Osteocyte (in vitro differentiated cells): Measurements from ENCODE around the gene CAMK2G. TPM values are rescaled to one million over a fixed set of nuclear protein-coding genes. Genes with fewer than 3 reads are reported as not detected.
"Not testable (repeated sequence)": the region's sequence is repeated elsewhere in the genome, so short reads cannot be mapped to it uniquely, and the experiment has no call there.

Source experiments
- DNase-seq: peaks from one replicate; pipeline ENCODE4 v3.0.0; 2021; ENCODE audit warnings: mixed read lengths; ENCODE audit not compliant: unreplicated experiment; ENCODE audit errors: extremely low spot score
- H3K27ac Mint-ChIP-seq: one replicate; pipeline ENCODE4 v1.8.0; 2021; ENCODE audit warnings: mild to moderate bottlenecking, mixed read lengths; ENCODE audit not compliant: unreplicated experiment
- H3K27me3 Mint-ChIP-seq: one replicate; pipeline ENCODE4 v1.8.0; 2021; ENCODE audit warnings: mixed read lengths; ENCODE audit not compliant: unreplicated experiment
- H3K36me3 Mint-ChIP-seq: one replicate; pipeline ENCODE4 v1.8.0; 2021; ENCODE audit warnings: mixed read lengths; ENCODE audit not compliant: unreplicated experiment
- H3K4me1 Mint-ChIP-seq: one replicate; pipeline ENCODE4 v1.8.0; 2021; ENCODE audit warnings: mixed read lengths; ENCODE audit not compliant: unreplicated experiment
- H3K4me3 Mint-ChIP-seq: one replicate; pipeline ENCODE4 v1.8.0; 2021; ENCODE audit warnings: mild to moderate bottlenecking, moderate library complexity, mixed read lengths; ENCODE audit not compliant: unreplicated experiment
- H3K9me3 Mint-ChIP-seq: one replicate; pipeline ENCODE4 v1.8.0; 2021; ENCODE audit warnings: mixed read lengths; ENCODE audit not compliant: unreplicated experiment
- total RNA-seq: library from RNA; stranded (reverse); gene quantifications from 2 replicates; pipeline ENCODE4 v1.2.1, GENCODE V29; 2021
- TF ChIP-seq, protein P1 (sequence below): fragments of 200-600 bp; sonication (generic); IDR thresholded peaks from 2 replicates; pipeline ENCODE4 v1.5.0; 2021; ENCODE audit warnings: antibody characterized with exemption, mild to moderate bottlenecking, moderate library complexity

The CAMK2G gene
- total RNA-seq, 1 donor from 2014 or later = 37.6 TPM

DNA sequence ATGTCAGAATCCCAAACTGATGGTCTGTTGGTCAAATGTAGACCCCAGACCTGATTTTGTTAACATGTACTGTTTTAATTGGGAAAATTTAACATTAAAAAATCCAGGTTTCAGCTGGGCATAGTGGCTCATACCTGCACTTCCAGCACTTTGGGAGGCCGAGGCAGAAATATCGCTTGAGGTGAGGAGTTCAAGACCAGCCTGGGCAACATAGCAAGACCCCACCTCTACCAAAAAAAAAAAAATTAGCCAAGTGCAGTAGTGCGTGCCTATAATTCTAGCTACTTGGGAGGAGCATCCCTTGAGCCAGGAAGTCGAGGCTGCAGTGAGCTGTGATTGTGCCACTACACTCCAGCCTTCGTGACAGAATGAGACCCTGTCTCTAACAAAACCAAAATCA is 15.9 kb upstream of the CAMK2G start:
- TF ChIP-seq, protein P1, sequence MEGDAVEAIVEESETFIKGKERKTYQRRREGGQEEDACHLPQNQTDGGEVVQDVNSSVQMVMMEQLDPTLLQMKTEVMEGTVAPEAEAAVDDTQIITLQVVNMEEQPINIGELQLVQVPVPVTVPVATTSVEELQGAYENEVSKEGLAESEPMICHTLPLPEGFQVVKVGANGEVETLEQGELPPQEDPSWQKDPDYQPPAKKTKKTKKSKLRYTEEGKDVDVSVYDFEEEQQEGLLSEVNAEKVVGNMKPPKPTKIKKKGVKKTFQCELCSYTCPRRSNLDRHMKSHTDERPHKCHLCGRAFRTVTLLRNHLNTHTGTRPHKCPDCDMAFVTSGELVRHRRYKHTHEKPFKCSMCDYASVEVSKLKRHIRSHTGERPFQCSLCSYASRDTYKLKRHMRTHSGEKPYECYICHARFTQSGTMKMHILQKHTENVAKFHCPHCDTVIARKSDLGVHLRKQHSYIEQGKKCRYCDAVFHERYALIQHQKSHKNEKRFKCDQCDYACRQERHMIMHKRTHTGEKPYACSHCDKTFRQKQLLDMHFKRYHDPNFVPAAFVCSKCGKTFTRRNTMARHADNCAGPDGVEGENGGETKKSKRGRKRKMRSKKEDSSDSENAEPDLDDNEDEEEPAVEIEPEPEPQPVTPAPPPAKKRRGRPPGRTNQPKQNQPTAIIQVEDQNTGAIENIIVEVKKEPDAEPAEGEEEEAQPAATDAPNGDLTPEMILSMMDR = no peak
- Mint-ChIP-seq H3K27me3 (no peaks in the 10 kb centered on the region), H3K36me3 (no peaks in the 10 kb centered on the region), H3K9me3 (no peaks in the 10 kb centered on the region), H3K27ac (peak overlapping the region; percentile 94), H3K4me1 (peaks cover 92% of the 10 kb centered on the region), H3K4me3 (no peak overlapping the region)
- no peak for DNase-seq

DNA sequence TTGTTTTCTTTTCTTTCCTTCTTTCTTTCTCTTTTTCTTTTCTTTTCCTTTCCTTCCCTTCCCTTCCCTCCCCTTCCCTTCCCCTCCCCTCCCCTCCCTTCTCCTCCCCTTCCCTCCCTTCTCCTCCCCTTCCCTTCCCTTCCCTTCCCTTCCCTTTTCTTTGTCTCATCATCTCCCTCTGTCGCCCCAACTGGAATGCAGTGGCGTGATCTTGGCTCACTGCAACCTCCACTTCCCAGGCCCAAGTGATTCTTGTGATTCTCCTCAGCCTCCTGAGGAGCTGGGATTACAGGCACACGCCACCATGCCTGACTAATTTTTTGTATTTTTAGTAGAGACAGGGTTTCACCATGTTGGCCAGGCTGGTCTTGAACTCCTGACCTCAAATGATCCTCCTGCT is 15.1 kb upstream of the CAMK2G start:
- Mint-ChIP-seq H3K27ac (peak overlapping the region; percentile 94), H3K4me1 (peaks cover 84% of the 10 kb centered on the region)
- H3K27me3 Mint-ChIP-seq, H3K36me3 Mint-ChIP-seq, H3K9me3 Mint-ChIP-seq, DNase-seq, H3K4me3 Mint-ChIP-seq: not testable (repeated sequence)

DNA sequence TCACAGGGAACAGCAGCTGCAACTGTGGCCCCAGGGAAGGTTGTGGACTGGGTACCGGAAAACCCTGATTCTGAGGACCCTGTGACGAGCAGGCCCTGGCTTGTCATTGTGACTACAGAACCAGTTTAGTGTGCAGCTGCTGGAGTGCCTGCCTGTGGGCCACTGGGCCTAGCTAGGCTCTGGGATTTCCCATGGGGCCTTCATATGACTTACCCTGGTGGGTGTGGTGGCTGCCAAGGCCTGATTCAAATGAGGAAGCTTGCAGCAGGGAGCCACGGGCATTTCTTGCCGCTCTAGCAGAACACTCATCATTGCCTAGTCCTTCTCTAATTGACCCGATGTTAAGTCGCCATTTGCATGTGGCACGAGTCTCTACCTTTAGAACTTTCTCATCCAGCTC is 14.7 kb upstream of the CAMK2G start:
- Mint-ChIP-seq H3K9me3 (no peaks in the 10 kb centered on the region), H3K4me1 (peaks cover 80% of the 10 kb centered on the region), H3K4me3 (no peak overlapping the region), H3K27ac (peak overlapping the region; percentile 94), H3K27me3 (no peaks in the 10 kb centered on the region), H3K36me3 (no peaks in the 10 kb centered on the region)
- TF ChIP-seq, protein P1 = no peak
- DNase-seq = no peak

DNA sequence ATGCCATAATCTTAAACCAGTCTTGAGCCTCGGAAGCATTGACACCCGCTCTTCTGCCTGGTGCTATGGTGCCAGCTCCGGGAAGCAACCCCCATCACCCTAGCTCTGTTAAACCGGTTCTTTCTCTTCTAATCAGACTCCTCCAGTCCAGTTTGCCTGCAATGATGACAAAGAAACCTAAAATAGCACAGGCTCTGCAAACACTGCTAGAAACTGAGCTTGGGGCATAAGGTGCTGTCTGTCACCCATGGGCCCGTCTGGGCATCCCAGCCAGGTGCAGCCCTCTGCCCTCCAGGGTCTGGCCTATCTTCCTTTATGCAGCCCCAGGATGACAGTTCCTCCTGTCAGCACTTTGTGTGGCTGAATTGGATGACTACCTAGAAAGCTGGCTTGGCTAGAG is 14.2 kb upstream of the CAMK2G start:
- peaks cover 75% of the 10 kb centered on the region for H3K4me1 Mint-ChIP-seq
- no peak overlapping the region for H3K4me3 Mint-ChIP-seq
- no peaks in the 10 kb centered on the region for H3K36me3 Mint-ChIP-seq
- no peaks in the 10 kb centered on the region for H3K27me3 Mint-ChIP-seq
- H3K27ac Mint-ChIP-seq = peak overlapping the region; percentile 94
- TF ChIP-seq, protein P1 = no peak
- DNase-seq = no peak
- H3K9me3 Mint-ChIP-seq = no peaks in the 10 kb centered on the region

DNA sequence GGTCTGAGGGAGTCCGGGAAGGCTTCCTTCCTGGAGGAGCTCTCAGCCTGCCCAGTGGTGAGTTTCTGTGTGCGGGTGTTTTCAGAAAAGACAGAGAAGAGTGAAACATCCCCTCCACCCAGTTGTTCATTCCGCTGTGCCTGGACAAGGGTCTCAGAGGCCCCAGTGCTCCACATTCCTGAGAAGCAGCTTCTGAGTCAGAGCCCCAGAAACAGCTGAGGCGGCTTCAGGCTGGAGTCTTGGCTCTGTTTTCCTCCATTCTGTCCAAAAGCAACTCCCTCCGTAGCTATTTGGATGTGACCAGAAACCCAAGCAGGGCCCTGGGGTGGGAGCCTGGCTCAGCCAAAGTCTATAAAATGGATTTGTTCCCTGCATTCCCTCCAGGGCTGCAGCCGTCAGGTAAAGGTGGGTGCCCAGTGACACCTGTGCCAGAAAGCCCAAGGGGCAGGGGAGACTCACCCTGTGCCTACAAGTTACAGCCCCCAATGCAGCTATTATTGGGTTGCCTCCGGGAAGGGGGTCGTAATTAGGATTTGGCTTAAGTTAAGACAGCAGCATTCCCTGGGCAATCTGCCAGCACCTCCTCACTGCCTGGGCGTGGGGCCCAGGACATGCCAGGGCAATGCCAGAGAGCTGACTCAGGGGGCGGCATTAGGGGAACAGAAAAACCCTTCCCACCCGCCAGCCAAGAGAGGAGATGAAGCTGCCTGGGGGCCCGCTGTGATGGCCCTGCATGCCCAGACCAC is 13.1 kb upstream of the CAMK2G start:
- Mint-ChIP-seq H3K27me3 (no peaks in the 10 kb centered on the region), H3K4me3 (peak overlapping the region; percentile 46), H3K9me3 (no peaks in the 10 kb centered on the region), H3K4me1 (peaks cover 64% of the 10 kb centered on the region), H3K27ac (peak overlapping the region; percentile 94), H3K36me3 (no peaks in the 10 kb centered on the region)
- peak; percentile 96 for DNase-seq
- TF ChIP-seq, protein P1 = peak; percentile 30
